ENCODE data around the gene SMYD3. TPM values are rescaled to one million over a fixed set of nuclear protein-coding genes. Genes with fewer than 3 reads are reported as not detected.

The SMYD3 gene
- total and polyA plus RNA-seq, 2 donors (not counting 3 experiments of a cell fraction or from before 2014, with no cell fraction given), result 16.0 to 32.1 TPM

GRCh38 chr1:246309247-246309884, 197.7 kb downstream of the SMYD3 start:
- DNase-seq (ENCODE audit: low read depth, low spot score) (no peak), FAIRE-seq (no peak)
- H3K9me1 ChIP-seq (replicated peaks; ENCODE audit: control insufficient read depth, extremely low read depth, insufficient read depth, low read length), result no peaks in the 10 kb centered on the region
- dilution Hi-C loops (cut with MboI; ENCODE audit: extremely low pct_ligation_motif_present, low sequenced_read_pairs), result no loop called here
- no peak overlapping the region for H3K4me3 ChIP-seq (replicated peaks in 1 of 3; ENCODE audit: insufficient read depth in 1 of 3, low read depth in 1 of 3, low read length in 3 of 3)
- H3K4me2 ChIP-seq (ENCODE audit: insufficient read depth, low read length), result no peak overlapping the region
- H3K4me1 ChIP-seq (ENCODE audit: control insufficient read depth, extremely low read depth, insufficient read depth, low read length), result no peaks in the 10 kb centered on the region
- no peak overlapping the region for H2AFZ ChIP-seq (ENCODE audit: low read depth, low read length)
- ChIA-PET POLR2A (no interaction called here), CTCF (interaction anchor here (1.0 to 2.3 kb wide), 3 partner anchors 11 to 70 kb away, joined by 3 to 8 read pairs (median 3); no protein-coding TSS in a partner anchor)
- TF ChIP-seq GATA2 (IDR thresholded peaks at IDR 0.05; ENCODE audit: insufficient read depth, insufficient read length, low read depth, low read length) (no peak), FOS (IDR thresholded peaks at IDR 0.05; ENCODE audit: borderline replicate concordance, insufficient read depth, low read length) (no peak), POLR2AphosphoS5 (IDR thresholded peaks at IDR 0.05; ENCODE audit: insufficient read depth, low read depth, low read length) (no peak), MYC (IDR thresholded peaks at IDR 0.05; ENCODE audit: low read depth, low read length) (no peak)
- no peaks in the 10 kb centered on the region for H4K20me1 ChIP-seq (replicated peaks; ENCODE audit: control insufficient read depth, extremely low read depth, insufficient read depth, low read length)
- H3K27ac ChIP-seq (ENCODE audit: insufficient read depth, low read depth, low read length), result no peak overlapping the region
- H3K9me3 ChIP-seq (replicated peaks; ENCODE audit: control insufficient read depth, insufficient read depth, low read length), result no peaks in the 10 kb centered on the region
- H3K27me3 ChIP-seq (ENCODE audit: control insufficient read depth in 2 of 2, insufficient read depth in 2 of 2, low read length in 2 of 2), result no peaks in the 10 kb centered on the region
- H3K9ac ChIP-seq (replicated peaks; ENCODE audit: extremely low read depth, insufficient read depth, low read length), result no peak overlapping the region
- H3K79me2 ChIP-seq (ENCODE audit: control insufficient read depth, insufficient read depth, low read length), result no peaks in the 10 kb centered on the region
- H3K36me3 ChIP-seq (ENCODE audit: control insufficient read depth in 2 of 2, extremely low read depth in 1 of 2, insufficient read depth in 2 of 2, low read length in 2 of 2), result no peaks in the 10 kb centered on the region
- intact Hi-C loops (cut with micrococcal nuclease), result no loop called here
- no TSS peak for BruUV-seq (replicated peaks)

- Histone ChIP-seq H3K36me3 (ENCODE audit: control insufficient read depth in 2 of 2, extremely low read depth in 1 of 2, insufficient read depth in 2 of 2, low read length in 2 of 2) (no peaks in the 10 kb centered on the region), H3K4me2 (ENCODE audit: insufficient read depth, low read length) (no peak overlapping the region), H3K27me3 (ENCODE audit: control insufficient read depth in 2 of 2, insufficient read depth in 2 of 2, low read length in 2 of 2) (no peaks in the 10 kb centered on the region), H3K4me3 (replicated peaks in 1 of 3; ENCODE audit: insufficient read depth in 1 of 3, low read depth in 1 of 3, low read length in 3 of 3) (no peak overlapping the region), H3K9ac (replicated peaks; ENCODE audit: extremely low read depth, insufficient read depth, low read length) (no peak overlapping the region), H3K27ac (ENCODE audit: insufficient read depth, low read depth, low read length) (no peak overlapping the region), H2AFZ (ENCODE audit: low read depth, low read length) (no peak overlapping the region), H3K9me1 (replicated peaks; ENCODE audit: control insufficient read depth, extremely low read depth, insufficient read depth, low read length) (no peaks in the 10 kb centered on the region), H3K4me1 (ENCODE audit: control insufficient read depth, extremely low read depth, insufficient read depth, low read length) (no peaks in the 10 kb centered on the region), H3K9me3 (replicated peaks; ENCODE audit: control insufficient read depth, insufficient read depth, low read length) (no peaks in the 10 kb centered on the region), H3K79me2 (ENCODE audit: control insufficient read depth, insufficient read depth, low read length) (no peaks in the 10 kb centered on the region), H4K20me1 (replicated peaks; ENCODE audit: control insufficient read depth, extremely low read depth, insufficient read depth, low read length) (no peaks in the 10 kb centered on the region)
- dilution Hi-C loops (cut with MboI; ENCODE audit: extremely low pct_ligation_motif_present, low sequenced_read_pairs), result no loop called here
- TF ChIP-seq MYC (IDR thresholded peaks at IDR 0.05; ENCODE audit: low read depth, low read length) (no peak), POLR2A (IDR thresholded peaks at IDR 0.05; ENCODE audit: low read depth, low read length) (no peak), JUN (IDR thresholded peaks at IDR 0.05; ENCODE audit: borderline replicate concordance, insufficient read depth, insufficient read length, low read depth) (no peak), FOS (IDR thresholded peaks at IDR 0.05; ENCODE audit: borderline replicate concordance, insufficient read depth, low read length) (no peak), CTCF (IDR thresholded peaks at IDR 0.05; ENCODE audit: extremely low read depth in 1 of 2, insufficient read depth in 1 of 2, low read depth in 1 of 2, low read length in 2 of 2) (no peak), EZH2 (IDR thresholded peaks at IDR 0.05; ENCODE audit: borderline replicate concordance, low read depth, low read length, severe bottlenecking) (no peak)
- POLR2A ChIA-PET, result no interaction called here
- intact Hi-C loops (cut with micrococcal nuclease), result no loop called here
- CTCF ChIA-PET, result no interaction called here
- no peak for FAIRE-seq
- BruUV-seq (replicated peaks), result no TSS peak
- no peak for DNase-seq (ENCODE audit: low read depth, low spot score)
Measured at GRCh38 chr1:246308533-246309075, 198.5 kb downstream of the SMYD3 start.
